KMS-11 (cell line): Measurements from ENCODE around the gene EME1.
A peak's percentile ranks its signal among the peaks of the same experiment; 100 is the strongest.

Source experiments
- H2AFZ ChIP-seq: fragments of 200-600 bp; sonication (generic); 2 replicates; pipeline ENCODE4 v1.6.1; 2016; ENCODE audit warnings: antibody characterized with exemption, mixed run types, low read depth
- H3K27ac ChIP-seq: fragments of 200-600 bp; sonication (generic); 2 replicates; pipeline ENCODE4 v1.6.1; 2016; ENCODE audit warnings: mild to moderate bottlenecking, mixed run types
- H3K27me3 ChIP-seq: fragments of 200-600 bp; sonication (generic); 2 replicates; pipeline ENCODE4 v1.6.1; 2017; ENCODE audit warnings: mild to moderate bottlenecking, low read depth, mixed run types, moderate library complexity; ENCODE audit not compliant: insufficient read depth
- H3K36me3 ChIP-seq: fragments of 200-600 bp; sonication (generic); 2 replicates; pipeline ENCODE4 v1.6.1; 2017; ENCODE audit warnings: mild to moderate bottlenecking, mixed run types; ENCODE audit not compliant: insufficient read depth
- H3K4me1 ChIP-seq: fragments of 200-600 bp; sonication (generic); 2 replicates; pipeline ENCODE4 v1.6.1; 2016; ENCODE audit warnings: mild to moderate bottlenecking, low read depth, mixed run types; ENCODE audit not compliant: poor library complexity, severe bottlenecking
- H3K4me2 ChIP-seq: fragments of 200-600 bp; sonication (generic); 2 replicates; pipeline ENCODE4 v1.7.0; 2016; ENCODE audit warnings: mild to moderate bottlenecking, mixed run types
- H3K4me3 ChIP-seq: fragments of 200-600 bp; sonication (generic); IDR thresholded peaks from 2 replicates; pipeline ENCODE4 v1.6.1; 2017; ENCODE audit warnings: low read depth, low read length, mixed read lengths; ENCODE audit not compliant: insufficient read depth
- H3K79me2 ChIP-seq: fragments of 200-600 bp; sonication (generic); 2 replicates; pipeline ENCODE4 v1.6.1; 2016; ENCODE audit warnings: low read depth, mixed run types; ENCODE audit not compliant: insufficient read depth
- H3K9ac ChIP-seq: fragments of 200-600 bp; sonication (generic); 2 replicates; pipeline ENCODE4 v1.6.1; 2016; ENCODE audit warnings: mild to moderate bottlenecking, mixed run types
- H4K20me1 ChIP-seq: fragments of 200-600 bp; sonication (generic); 2 replicates; pipeline ENCODE4 v1.6.1; 2016; ENCODE audit warnings: mild to moderate bottlenecking, mixed run types; ENCODE audit not compliant: insufficient read depth
- CTCF ChIP-seq: fragments of 200-600 bp; sonication (generic); conservative IDR thresholded peaks from 2 replicates; pipeline ENCODE4 v1.6.1; 2017; ENCODE audit warnings: low read depth, mild to moderate bottlenecking, antibody characterized with exemption, low read length, moderate library complexity, mixed read lengths

Gene EME1

GRCh38 chr17:50424246-50424995 is 51.4 kb downstream of the EME1 start:
- Histone ChIP-seq H3K27ac (no peak overlapping the region), H4K20me1 (no peaks in the 10 kb centered on the region), H3K9ac (no peak overlapping the region), H3K79me2 (peaks cover 6% of the 10 kb centered on the region; the same call in 1 of the 2 replicates), H3K36me3 (no peaks in the 10 kb centered on the region), H3K4me1 (peaks cover 30% of the 10 kb centered on the region), H2AFZ (no peak overlapping the region), H3K27me3 (no peaks in the 10 kb centered on the region), H3K4me3 (no peak overlapping the region), H3K4me2 (no peak overlapping the region; the same call in 1 of the 2 replicates)
- no peak for TF ChIP-seq CTCF

- peak overlapping the region; percentile 65; the same call in 1 of the 2 replicates for H3K9ac ChIP-seq
These were observed 52.1 kb downstream of the EME1 start for GRCh38 chr17:50424996-50425681.

GRCh38 chr17:50425682-50426471 is 52.8 kb downstream of the EME1 start, which contains the start of gene ACSF2:
TSS of gene ACSF2 (plus strand) at chr17:50426218. CDS start at chr17:50426262, 44 bp downstream.
- H3K36me3 ChIP-seq, result no peaks in the 10 kb centered on the region
- peaks cover 6% of the 10 kb centered on the region; the same call in 1 of the 2 replicates for H3K79me2 ChIP-seq
- no peaks in the 10 kb centered on the region for H4K20me1 ChIP-seq
- H3K4me2 ChIP-seq, result peak within 1 kb of the TSS; percentile 53
- TF ChIP-seq CTCF, result no peak
- no peak within 1 kb of the TSS for H3K4me3 ChIP-seq
- H3K4me1 ChIP-seq, result peaks cover 30% of the 10 kb centered on the region
- H2AFZ ChIP-seq, result peak within 1 kb of the TSS; percentile 100
- peak within 1 kb of the TSS; percentile 41 for H3K27ac ChIP-seq
- peak within 1 kb of the TSS; percentile 65 for H3K9ac ChIP-seq
- no peaks in the 10 kb centered on the region for H3K27me3 ChIP-seq

More at GRCh38 chr17:50424996-50425681, 52.1 kb downstream of the EME1 start:
- H4K20me1 ChIP-seq, result no peaks in the 10 kb centered on the region
- H3K4me3 ChIP-seq, result no peak overlapping the region
- peaks cover 6% of the 10 kb centered on the region; the same call in 1 of the 2 replicates for H3K79me2 ChIP-seq
- no peak for TF ChIP-seq CTCF
- H3K27ac ChIP-seq, result no peak overlapping the region
- no peaks in the 10 kb centered on the region for H3K27me3 ChIP-seq
- peak overlapping the region; percentile 53 for H3K4me2 ChIP-seq
- peak overlapping the region; percentile 100 for H2AFZ ChIP-seq
- peaks cover 30% of the 10 kb centered on the region for H3K4me1 ChIP-seq
- no peaks in the 10 kb centered on the region for H3K36me3 ChIP-seq

- Histone ChIP-seq H3K79me2 (peaks cover 6% of the 10 kb centered on the region; the same call in 1 of the 2 replicates), H4K20me1 (no peaks in the 10 kb centered on the region), H3K4me1 (peaks cover 26% of the 10 kb centered on the region), H3K9ac (peak overlapping the region; percentile 65; the same call in 1 of the 2 replicates), H3K4me3 (no peak overlapping the region), H3K27me3 (no peaks in the 10 kb centered on the region), H3K27ac (peak overlapping the region; percentile 41), H2AFZ (peak overlapping the region; percentile 100; the same call in 1 of the 2 replicates), H3K4me2 (peak overlapping the region; percentile 53), H3K36me3 (no peaks in the 10 kb centered on the region)
- TF ChIP-seq CTCF, result no peak
These were observed 53.4 kb downstream of the EME1 start for GRCh38 chr17:50426472-50426782.
